ENCODE data around the gene SYNGR2.

SYNGR2 gene

DNA sequence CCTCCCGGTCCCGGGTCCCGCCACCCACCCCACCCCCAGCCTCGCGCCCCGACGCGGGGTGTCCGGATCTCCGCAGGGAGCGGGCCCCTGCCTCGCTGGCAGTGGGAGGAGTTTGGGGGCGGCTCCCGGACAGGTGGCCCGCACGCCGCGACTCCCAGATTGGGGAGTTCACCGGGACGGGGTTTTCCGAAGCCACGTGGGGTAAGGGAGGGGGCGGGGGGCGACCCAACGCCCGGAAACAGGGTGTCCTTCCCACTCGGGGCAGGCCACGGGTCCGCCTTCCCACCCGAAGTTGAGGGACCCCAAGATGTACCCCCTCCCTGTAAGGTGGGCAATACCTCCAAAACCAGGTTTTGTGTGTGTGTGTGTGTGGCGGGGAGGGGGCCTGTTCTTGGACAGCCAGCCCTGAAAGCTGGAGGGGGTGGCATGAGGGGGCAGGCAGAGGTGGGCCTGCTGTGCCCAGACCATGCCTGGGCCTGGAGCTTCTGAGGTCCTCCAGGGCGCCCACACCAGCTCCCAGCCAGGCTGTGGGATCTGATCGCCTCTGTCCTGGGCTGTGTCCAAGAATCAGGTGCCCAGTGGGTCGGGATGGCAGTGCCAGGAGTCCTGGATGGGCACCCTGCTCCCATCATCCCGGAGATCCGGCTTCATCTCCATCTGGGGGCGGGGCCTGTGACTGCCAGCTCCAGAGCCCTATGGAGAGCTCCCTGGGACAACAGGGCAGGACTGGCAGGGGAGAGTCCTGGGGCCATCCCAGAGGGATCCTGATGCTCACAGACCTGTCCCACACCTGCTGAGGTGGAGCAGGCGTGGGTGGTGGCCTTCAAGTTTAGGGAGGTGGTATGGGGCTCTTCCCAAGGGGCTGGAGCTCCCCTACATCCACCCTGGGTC lies 767 bp downstream of the SYNGR2 start (continued):
- TF ChIP-seq, protein P1, sequence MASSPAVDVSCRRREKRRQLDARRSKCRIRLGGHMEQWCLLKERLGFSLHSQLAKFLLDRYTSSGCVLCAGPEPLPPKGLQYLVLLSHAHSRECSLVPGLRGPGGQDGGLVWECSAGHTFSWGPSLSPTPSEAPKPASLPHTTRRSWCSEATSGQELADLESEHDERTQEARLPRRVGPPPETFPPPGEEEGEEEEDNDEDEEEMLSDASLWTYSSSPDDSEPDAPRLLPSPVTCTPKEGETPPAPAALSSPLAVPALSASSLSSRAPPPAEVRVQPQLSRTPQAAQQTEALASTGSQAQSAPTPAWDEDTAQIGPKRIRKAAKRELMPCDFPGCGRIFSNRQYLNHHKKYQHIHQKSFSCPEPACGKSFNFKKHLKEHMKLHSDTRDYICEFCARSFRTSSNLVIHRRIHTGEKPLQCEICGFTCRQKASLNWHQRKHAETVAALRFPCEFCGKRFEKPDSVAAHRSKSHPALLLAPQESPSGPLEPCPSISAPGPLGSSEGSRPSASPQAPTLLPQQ (tag by site-specific recombination; IDR thresholded peaks at IDR 0.05): no peak
- TF ChIP-seq ZNF707 (tag by site-specific recombination; IDR thresholded peaks at IDR 0.05) (no peak), IKZF3 (tag by site-specific recombination; IDR thresholded peaks at IDR 0.05) (peak; percentile 92), ZNF768 (tag by site-specific recombination; IDR thresholded peaks at IDR 0.05) (no peak), KLF9 (tag by site-specific recombination; IDR thresholded peaks at IDR 0.05; ENCODE audit: low read depth) (no peak; the same call in none of the 2 replicates), MEIS1 (CRISPR knock-in tag; IDR thresholded peaks at IDR 0.05; ENCODE audit: borderline replicate concordance) (no peak), ZNF211 (tag by site-specific recombination; IDR thresholded peaks at IDR 0.05; ENCODE audit: low read depth) (no peak), ZNF629 (tag by site-specific recombination; IDR thresholded peaks at IDR 0.05) (no peak), ZNF843 (tag by site-specific recombination; IDR thresholded peaks at IDR 0.05) (no peak), ATF2 (tag by site-specific recombination; IDR thresholded peaks at IDR 0.05; ENCODE audit: low read depth) (no peak), ZNF623 (tag by site-specific recombination; IDR thresholded peaks at IDR 0.05) (no peak), ZNF341 (tag by site-specific recombination; IDR thresholded peaks at IDR 0.05; ENCODE audit: low read depth) (peak; percentile 69), OVOL3 (tag by site-specific recombination; IDR thresholded peaks at IDR 0.05) (no peak), ZNF2 (tag by site-specific recombination; IDR thresholded peaks at IDR 0.05) (no peak), ZNF549 (tag by site-specific recombination; IDR thresholded peaks at IDR 0.05) (no peak), ZEB2 (tag by site-specific recombination; IDR thresholded peaks at IDR 0.05) (0 out of 2 replicates have a peak, but pooled peaks have one; percentile 36), ZNF791 (tag by site-specific recombination; IDR thresholded peaks at IDR 0.05) (no peak), KLF8 (tag by site-specific recombination; IDR thresholded peaks at IDR 0.05) (peak; percentile 66), ZNF146 (tag by site-specific recombination; IDR thresholded peaks at IDR 0.05) (no peak), SETDB1 (IDR thresholded peaks at IDR 0.05; ENCODE audit: insufficient read length, low read length) (no peak), ZNF596 (tag by site-specific recombination; IDR thresholded peaks at IDR 0.05) (no peak), SP7 (tag by site-specific recombination; IDR thresholded peaks at IDR 0.05) (no peak), ZNF785 (tag by site-specific recombination; IDR thresholded peaks at IDR 0.05) (no peak), YY1 (tag by site-specific recombination; IDR thresholded peaks at IDR 0.05) (no peak)
- TF ChIP-seq, protein P2, sequence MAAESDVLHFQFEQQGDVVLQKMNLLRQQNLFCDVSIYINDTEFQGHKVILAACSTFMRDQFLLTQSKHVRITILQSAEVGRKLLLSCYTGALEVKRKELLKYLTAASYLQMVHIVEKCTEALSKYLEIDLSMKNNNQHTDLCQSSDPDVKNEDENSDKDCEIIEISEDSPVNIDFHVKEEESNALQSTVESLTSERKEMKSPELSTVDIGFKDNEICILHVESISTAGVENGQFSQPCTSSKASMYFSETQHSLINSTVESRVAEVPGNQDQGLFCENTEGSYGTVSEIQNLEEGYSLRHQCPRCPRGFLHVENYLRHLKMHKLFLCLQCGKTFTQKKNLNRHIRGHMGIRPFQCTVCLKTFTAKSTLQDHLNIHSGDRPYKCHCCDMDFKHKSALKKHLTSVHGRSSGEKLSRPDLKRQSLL (tag by site-specific recombination; IDR thresholded peaks at IDR 0.05): 0 out of 2 replicates have a peak, but pooled peaks have one; percentile 4
- TF ChIP-seq, protein P3, sequence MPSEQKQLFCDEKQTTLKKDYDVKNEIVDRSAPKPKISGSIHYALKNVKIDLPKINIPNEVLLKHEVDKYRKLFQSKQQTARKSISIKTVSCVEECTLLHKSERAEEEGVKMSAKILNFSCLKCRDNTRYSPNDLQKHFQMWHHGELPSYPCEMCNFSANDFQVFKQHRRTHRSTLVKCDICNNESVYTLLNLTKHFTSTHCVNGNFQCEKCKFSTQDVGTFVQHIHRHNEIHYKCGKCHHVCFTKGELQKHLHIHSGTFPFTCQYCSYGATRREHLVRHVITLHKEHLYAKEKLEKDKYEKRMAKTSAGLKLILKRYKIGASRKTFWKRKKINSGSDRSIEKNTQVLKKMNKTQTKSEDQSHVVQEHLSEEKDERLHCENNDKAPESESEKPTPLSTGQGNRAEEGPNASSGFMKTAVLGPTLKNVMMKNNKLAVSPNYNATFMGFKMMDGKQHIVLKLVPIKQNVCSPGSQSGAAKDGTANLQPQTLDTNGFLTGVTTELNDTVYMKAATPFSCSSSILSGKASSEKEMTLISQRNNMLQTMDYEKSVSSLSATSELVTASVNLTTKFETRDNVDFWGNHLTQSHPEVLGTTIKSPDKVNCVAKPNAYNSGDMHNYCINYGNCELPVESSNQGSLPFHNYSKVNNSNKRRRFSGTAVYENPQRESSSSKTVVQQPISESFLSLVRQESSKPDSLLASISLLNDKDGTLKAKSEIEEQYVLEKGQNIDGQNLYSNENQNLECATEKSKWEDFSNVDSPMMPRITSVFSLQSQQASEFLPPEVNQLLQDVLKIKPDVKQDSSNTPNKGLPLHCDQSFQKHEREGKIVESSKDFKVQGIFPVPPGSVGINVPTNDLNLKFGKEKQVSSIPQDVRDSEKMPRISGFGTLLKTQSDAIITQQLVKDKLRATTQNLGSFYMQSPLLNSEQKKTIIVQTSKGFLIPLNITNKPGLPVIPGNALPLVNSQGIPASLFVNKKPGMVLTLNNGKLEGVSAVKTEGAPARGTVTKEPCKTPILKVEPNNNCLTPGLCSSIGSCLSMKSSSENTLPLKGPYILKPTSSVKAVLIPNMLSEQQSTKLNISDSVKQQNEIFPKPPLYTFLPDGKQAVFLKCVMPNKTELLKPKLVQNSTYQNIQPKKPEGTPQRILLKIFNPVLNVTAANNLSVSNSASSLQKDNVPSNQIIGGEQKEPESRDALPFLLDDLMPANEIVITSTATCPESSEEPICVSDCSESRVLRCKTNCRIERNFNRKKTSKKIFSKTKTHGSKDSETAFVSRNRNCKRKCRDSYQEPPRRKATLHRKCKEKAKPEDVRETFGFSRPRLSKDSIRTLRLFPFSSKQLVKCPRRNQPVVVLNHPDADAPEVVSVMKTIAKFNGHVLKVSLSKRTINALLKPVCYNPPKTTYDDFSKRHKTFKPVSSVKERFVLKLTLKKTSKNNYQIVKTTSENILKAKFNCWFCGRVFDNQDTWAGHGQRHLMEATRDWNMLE (tag by site-specific recombination; conservative IDR thresholded peaks at IDR 0.05; ENCODE audit: low read depth): no peak
- TF ChIP-seq, protein P4, sequence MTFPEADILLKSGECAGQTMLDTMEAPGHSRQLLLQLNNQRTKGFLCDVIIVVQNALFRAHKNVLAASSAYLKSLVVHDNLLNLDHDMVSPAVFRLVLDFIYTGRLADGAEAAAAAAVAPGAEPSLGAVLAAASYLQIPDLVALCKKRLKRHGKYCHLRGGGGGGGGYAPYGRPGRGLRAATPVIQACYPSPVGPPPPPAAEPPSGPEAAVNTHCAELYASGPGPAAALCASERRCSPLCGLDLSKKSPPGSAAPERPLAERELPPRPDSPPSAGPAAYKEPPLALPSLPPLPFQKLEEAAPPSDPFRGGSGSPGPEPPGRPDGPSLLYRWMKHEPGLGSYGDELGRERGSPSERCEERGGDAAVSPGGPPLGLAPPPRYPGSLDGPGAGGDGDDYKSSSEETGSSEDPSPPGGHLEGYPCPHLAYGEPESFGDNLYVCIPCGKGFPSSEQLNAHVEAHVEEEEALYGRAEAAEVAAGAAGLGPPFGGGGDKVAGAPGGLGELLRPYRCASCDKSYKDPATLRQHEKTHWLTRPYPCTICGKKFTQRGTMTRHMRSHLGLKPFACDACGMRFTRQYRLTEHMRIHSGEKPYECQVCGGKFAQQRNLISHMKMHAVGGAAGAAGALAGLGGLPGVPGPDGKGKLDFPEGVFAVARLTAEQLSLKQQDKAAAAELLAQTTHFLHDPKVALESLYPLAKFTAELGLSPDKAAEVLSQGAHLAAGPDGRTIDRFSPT (tag by site-specific recombination; IDR thresholded peaks at IDR 0.05): peak; percentile 99

All from HEK293 (cell line).